ENCODE data around the gene USP10.

DNA sequence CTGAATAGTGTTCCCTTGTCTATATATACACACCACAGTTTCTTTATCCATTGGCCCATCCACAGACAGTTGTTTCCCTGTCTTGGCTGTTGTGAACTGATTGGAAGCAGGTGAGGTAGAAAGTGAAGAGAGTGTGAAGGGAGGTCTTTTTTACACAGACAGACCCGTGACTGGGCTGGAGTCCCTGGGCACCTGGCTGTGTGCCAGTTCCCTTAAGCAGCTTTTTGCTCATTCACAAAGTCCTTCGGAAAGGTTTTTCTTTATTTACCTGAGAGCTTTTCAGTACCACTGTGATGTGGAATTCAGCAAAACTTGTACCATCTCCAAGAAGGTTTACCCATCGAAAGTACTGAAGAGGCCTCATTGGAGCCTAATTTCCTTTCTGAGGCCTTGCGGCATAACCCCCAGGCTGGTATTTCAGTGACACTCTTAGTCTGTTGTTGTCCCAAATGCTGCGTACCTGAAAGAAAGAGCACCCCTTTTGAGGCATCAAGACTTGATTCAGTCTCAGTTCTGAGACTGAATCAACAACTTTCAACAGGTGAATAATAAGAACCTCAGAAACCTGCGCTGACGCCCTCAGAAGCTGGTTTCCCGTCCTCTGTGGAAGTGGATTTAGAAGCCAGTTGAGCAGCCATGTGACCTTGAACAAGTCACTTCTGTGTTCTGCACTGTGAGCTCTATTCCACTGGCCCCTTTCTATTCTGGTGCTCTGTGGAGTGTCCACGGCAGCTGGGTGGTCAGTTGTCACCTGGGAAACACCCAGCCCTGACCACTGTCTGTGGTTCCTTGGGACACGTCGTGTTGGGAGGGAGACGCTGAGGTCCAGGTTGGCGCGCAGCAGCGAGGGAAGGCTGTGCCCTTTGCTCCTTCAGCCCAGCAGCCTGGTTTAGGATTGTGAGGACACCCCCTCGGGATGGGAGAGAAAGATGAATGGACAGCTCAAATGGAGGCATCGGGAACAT, 66.1 kb downstream of the USP10 start:
- TF ChIP-seq, protein P1, sequence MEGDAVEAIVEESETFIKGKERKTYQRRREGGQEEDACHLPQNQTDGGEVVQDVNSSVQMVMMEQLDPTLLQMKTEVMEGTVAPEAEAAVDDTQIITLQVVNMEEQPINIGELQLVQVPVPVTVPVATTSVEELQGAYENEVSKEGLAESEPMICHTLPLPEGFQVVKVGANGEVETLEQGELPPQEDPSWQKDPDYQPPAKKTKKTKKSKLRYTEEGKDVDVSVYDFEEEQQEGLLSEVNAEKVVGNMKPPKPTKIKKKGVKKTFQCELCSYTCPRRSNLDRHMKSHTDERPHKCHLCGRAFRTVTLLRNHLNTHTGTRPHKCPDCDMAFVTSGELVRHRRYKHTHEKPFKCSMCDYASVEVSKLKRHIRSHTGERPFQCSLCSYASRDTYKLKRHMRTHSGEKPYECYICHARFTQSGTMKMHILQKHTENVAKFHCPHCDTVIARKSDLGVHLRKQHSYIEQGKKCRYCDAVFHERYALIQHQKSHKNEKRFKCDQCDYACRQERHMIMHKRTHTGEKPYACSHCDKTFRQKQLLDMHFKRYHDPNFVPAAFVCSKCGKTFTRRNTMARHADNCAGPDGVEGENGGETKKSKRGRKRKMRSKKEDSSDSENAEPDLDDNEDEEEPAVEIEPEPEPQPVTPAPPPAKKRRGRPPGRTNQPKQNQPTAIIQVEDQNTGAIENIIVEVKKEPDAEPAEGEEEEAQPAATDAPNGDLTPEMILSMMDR (IDR thresholded peaks at IDR 0.05): no peak
- TF ChIP-seq ZFX (IDR thresholded peaks at IDR 0.05; ENCODE audit: borderline replicate concordance): no peak

All from 22Rv1 (cell line).